ENCODE data around the gene BMP8B. TPM values are rescaled to one million over a fixed set of nuclear protein-coding genes. Genes with fewer than 3 reads are reported as not detected.
"Not testable (repeated sequence)": the region's sequence is repeated elsewhere in the genome, so short reads cannot be mapped to it uniquely, and the experiment has no call there.

Gene BMP8B
- total and polyA plus RNA-seq, 4 donors: 0.08 to 0.19 (median 0.18) TPM

DNA sequence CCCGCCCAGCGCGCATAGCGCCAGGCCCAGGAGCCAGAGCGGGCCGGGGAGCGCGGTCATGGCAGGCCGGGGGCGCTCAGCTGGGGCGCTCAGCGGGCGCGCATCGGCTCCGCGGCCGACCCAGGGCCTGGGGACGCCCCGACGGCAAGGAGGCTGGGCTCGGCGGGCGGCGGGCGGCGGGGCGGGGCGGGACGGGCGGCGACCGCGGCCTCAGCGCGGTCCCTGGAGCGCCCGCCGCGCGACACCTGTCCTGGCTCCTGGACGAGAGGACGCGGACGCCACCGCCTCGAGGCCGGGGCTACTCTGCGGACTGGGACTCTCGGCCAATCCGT is 273 bp downstream of the BMP8B start:
- Histone ChIP-seq H3K9me3 (ENCODE audit: control insufficient read depth in 4 of 4, low read length in 3 of 4) (no peaks in the 10 kb centered on the region), H3K36me3 (ENCODE audit: control insufficient read depth in 4 of 4, insufficient read depth in 3 of 4, low read depth in 1 of 4, low read length in 3 of 4) (no peaks in the 10 kb centered on the region), H3K9ac (ENCODE audit: low read depth in 1 of 2, low read length in 2 of 2) (no peak overlapping the region), H3K27me3 (ENCODE audit: control insufficient read depth in 4 of 4, insufficient read depth in 4 of 4, low read length in 3 of 4) (no peaks in the 10 kb centered on the region), H3K4me1 (ENCODE audit: control insufficient read depth in 4 of 4, insufficient read depth in 4 of 4, low read length in 3 of 4) (peaks cover 0 to 6% (median 4%) of the 10 kb centered on the region in 4 donors), H3K27ac (ENCODE audit: low read depth in 1 of 2, low read length in 2 of 2) (no peak overlapping the region), H3K4me3 (ENCODE audit: low read depth in 1 of 3, low read length in 3 of 3) (peak overlapping the region in 2 of 3 donors; percentile 30 to 68)
- DNase-seq (ENCODE audit: low spot score): no peak
- no peak for TF ChIP-seq TAF1 (conservative IDR thresholded peaks at IDR 0.05)
- no peak for TF ChIP-seq YY1 (IDR thresholded peaks at IDR 0.05)
- TF ChIP-seq, protein P1, sequence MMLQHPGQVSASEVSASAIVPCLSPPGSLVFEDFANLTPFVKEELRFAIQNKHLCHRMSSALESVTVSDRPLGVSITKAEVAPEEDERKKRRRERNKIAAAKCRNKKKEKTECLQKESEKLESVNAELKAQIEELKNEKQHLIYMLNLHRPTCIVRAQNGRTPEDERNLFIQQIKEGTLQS (IDR thresholded peaks at IDR 0.05): no peak
- TF ChIP-seq EGR1 (IDR thresholded peaks at IDR 0.05; ENCODE audit: low read depth in 2 of 2): no peak
- TF ChIP-seq NR2F2 (IDR thresholded peaks at IDR 0.05): no peak
- TF ChIP-seq FOXA2 (IDR thresholded peaks at IDR 0.05): no peak
- TF ChIP-seq, protein P2, sequence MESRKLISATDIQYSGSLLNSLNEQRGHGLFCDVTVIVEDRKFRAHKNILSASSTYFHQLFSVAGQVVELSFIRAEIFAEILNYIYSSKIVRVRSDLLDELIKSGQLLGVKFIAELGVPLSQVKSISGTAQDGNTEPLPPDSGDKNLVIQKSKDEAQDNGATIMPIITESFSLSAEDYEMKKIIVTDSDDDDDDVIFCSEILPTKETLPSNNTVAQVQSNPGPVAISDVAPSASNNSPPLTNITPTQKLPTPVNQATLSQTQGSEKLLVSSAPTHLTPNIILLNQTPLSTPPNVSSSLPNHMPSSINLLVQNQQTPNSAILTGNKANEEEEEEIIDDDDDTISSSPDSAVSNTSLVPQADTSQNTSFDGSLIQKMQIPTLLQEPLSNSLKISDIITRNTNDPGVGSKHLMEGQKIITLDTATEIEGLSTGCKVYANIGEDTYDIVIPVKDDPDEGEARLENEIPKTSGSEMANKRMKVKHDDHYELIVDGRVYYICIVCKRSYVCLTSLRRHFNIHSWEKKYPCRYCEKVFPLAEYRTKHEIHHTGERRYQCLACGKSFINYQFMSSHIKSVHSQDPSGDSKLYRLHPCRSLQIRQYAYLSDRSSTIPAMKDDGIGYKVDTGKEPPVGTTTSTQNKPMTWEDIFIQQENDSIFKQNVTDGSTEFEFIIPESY (IDR thresholded peaks at IDR 0.05): no peak
- TF ChIP-seq SP1 (IDR thresholded peaks at IDR 0.05): no peak
- no peak for TF ChIP-seq HNF4G (IDR thresholded peaks at IDR 0.05)
- TF ChIP-seq HNF4A (conservative IDR thresholded peaks at IDR 0.05): no peak
- TF ChIP-seq, protein P3, sequence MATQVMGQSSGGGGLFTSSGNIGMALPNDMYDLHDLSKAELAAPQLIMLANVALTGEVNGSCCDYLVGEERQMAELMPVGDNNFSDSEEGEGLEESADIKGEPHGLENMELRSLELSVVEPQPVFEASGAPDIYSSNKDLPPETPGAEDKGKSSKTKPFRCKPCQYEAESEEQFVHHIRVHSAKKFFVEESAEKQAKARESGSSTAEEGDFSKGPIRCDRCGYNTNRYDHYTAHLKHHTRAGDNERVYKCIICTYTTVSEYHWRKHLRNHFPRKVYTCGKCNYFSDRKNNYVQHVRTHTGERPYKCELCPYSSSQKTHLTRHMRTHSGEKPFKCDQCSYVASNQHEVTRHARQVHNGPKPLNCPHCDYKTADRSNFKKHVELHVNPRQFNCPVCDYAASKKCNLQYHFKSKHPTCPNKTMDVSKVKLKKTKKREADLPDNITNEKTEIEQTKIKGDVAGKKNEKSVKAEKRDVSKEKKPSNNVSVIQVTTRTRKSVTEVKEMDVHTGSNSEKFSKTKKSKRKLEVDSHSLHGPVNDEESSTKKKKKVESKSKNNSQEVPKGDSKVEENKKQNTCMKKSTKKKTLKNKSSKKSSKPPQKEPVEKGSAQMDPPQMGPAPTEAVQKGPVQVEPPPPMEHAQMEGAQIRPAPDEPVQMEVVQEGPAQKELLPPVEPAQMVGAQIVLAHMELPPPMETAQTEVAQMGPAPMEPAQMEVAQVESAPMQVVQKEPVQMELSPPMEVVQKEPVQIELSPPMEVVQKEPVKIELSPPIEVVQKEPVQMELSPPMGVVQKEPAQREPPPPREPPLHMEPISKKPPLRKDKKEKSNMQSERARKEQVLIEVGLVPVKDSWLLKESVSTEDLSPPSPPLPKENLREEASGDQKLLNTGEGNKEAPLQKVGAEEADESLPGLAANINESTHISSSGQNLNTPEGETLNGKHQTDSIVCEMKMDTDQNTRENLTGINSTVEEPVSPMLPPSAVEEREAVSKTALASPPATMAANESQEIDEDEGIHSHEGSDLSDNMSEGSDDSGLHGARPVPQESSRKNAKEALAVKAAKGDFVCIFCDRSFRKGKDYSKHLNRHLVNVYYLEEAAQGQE (IDR thresholded peaks at IDR 0.05): no peak
- TF ChIP-seq RXRA (IDR thresholded peaks at IDR 0.05): no peak
- TF ChIP-seq, protein P4, sequence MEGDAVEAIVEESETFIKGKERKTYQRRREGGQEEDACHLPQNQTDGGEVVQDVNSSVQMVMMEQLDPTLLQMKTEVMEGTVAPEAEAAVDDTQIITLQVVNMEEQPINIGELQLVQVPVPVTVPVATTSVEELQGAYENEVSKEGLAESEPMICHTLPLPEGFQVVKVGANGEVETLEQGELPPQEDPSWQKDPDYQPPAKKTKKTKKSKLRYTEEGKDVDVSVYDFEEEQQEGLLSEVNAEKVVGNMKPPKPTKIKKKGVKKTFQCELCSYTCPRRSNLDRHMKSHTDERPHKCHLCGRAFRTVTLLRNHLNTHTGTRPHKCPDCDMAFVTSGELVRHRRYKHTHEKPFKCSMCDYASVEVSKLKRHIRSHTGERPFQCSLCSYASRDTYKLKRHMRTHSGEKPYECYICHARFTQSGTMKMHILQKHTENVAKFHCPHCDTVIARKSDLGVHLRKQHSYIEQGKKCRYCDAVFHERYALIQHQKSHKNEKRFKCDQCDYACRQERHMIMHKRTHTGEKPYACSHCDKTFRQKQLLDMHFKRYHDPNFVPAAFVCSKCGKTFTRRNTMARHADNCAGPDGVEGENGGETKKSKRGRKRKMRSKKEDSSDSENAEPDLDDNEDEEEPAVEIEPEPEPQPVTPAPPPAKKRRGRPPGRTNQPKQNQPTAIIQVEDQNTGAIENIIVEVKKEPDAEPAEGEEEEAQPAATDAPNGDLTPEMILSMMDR (IDR thresholded peaks at IDR 0.05; ENCODE audit: low read depth, low read length, missing input control): no peak
- TF ChIP-seq, protein P5, sequence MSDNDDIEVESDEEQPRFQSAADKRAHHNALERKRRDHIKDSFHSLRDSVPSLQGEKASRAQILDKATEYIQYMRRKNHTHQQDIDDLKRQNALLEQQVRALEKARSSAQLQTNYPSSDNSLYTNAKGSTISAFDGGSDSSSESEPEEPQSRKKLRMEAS (IDR thresholded peaks at IDR 0.05): no peak
- no peak for TF ChIP-seq FOXA1 (IDR thresholded peaks at IDR 0.05)
- WGBS: 6% methylated on average over 51 of the region's 51 CpGs

DNA sequence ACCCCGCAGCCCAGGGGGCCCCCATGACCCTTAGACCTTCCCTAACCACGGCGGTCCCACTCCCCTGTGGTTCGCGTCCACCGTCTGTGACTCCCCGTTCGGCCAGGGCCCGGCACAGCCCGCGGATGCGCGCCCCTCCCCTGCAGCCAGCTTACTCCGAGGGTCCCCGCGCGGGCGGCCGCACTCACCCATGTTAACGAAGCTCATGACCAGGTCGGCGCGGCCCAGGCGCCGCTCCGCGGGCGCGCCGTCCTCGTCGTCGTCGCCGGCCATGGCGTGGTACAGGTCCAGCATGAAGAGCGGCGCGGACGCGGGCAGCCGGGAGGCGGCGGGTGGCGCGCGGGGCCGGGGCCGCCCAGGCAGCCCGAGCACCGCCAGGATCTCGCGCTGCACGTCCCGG is 701 bp downstream of the BMP8B start:
- H3K9me3 ChIP-seq (ENCODE audit: control insufficient read depth in 4 of 4, low read length in 3 of 4); H3K27ac ChIP-seq (ENCODE audit: low read depth in 1 of 2, low read length in 2 of 2); H3K36me3 ChIP-seq (ENCODE audit: control insufficient read depth in 4 of 4, insufficient read depth in 3 of 4, low read depth in 1 of 4, low read length in 3 of 4); H3K4me1 ChIP-seq (ENCODE audit: control insufficient read depth in 4 of 4, insufficient read depth in 4 of 4, low read length in 3 of 4); DNase-seq (ENCODE audit: low spot score); H3K27me3 ChIP-seq (ENCODE audit: control insufficient read depth in 4 of 4, insufficient read depth in 4 of 4, low read length in 3 of 4); H3K9ac ChIP-seq (ENCODE audit: low read depth in 1 of 2, low read length in 2 of 2): not testable (repeated sequence)
- peak overlapping the region in 1 of 3 donors; percentile 68 for H3K4me3 ChIP-seq (ENCODE audit: low read depth in 1 of 3, low read length in 3 of 3)
- 9% methylated on average over 55 of the region's 55 CpGs for WGBS

Measured in liver (tissue), 9 donors.